NCI-H128 (cell line): ENCODE measurements around the gene PIR.

Source experiments
- DNase-seq: peaks from one replicate; lab custom pipeline; 2025; ENCODE audit not compliant: unreplicated experiment; lab: John Stamatoyannopoulos, UW

The PIR gene

GRCh38 chrX:15493118-15493962, at the start of gene PIR:
Gene PIR, minus strand, starts transcription at chrX:15493333. Its CDS starts 2,076 bp downstream, at chrX:15491257.
- DNase-seq: peak; percentile 60

GRCh38 chrX:15530318-15530717, 37.2 kb upstream of the PIR start:
- DNase-seq: no peak

- DNase-seq: no peak
These were observed 36.0 kb upstream of the PIR start for GRCh38 chrX:15529165-15529564.

GRCh38 chrX:15525664-15526416, 32.7 kb upstream of the PIR start:
- peak; percentile 71 for DNase-seq

- no peak for DNase-seq
These were observed 31.3 kb upstream of the PIR start for GRCh38 chrX:15524417-15524816.

- DNase-seq: no peak
These were observed 30.0 kb upstream of the PIR start for GRCh38 chrX:15523088-15523487.

GRCh38 chrX:15522464-15522863, 29.3 kb upstream of the PIR start:
- no peak for DNase-seq

GRCh38 chrX:15515931-15516330, 22.8 kb upstream of the PIR start:
- no peak for DNase-seq

- DNase-seq: no peak
These were observed 21.1 kb upstream of the PIR start for GRCh38 chrX:15514279-15514678.

- no peak for DNase-seq
These were observed 19.4 kb upstream of the PIR start for GRCh38 chrX:15512401-15512965.

GRCh38 chrX:15511563-15511962, 18.4 kb upstream of the PIR start:
- no peak for DNase-seq

GRCh38 chrX:15509845-15510244, 16.7 kb upstream of the PIR start:
- DNase-seq: no peak

GRCh38 chrX:15507005-15507404, 13.9 kb upstream of the PIR start:
- no peak for DNase-seq

GRCh38 chrX:15505101-15505500, 12.0 kb upstream of the PIR start:
- no peak for DNase-seq

- DNase-seq: no peak
These were observed 11.5 kb upstream of the PIR start for GRCh38 chrX:15504661-15505060.

- DNase-seq: no peak
These were observed 8.4 kb upstream of the PIR start for GRCh38 chrX:15501506-15501905.

- DNase-seq: no peak
These were observed 7.4 kb upstream of the PIR start, which contains the start of gene BMX for GRCh38 chrX:15500497-15500966. Gene BMX, plus strand, starts transcription at chrX:15500807. Its CDS starts 7,547 bp downstream, at chrX:15508354.

- DNase-seq: no peak
These were observed 6.8 kb upstream of the PIR start for GRCh38 chrX:15499976-15500375.

- DNase-seq: no peak
These were observed 5.6 kb upstream of the PIR start for GRCh38 chrX:15498741-15499140.

GRCh38 chrX:15497865-15498264, 4.7 kb upstream of the PIR start:
- DNase-seq: peak; percentile 56

- no peak for DNase-seq
These were observed 3.7 kb upstream of the PIR start for GRCh38 chrX:15496824-15497223.

GRCh38 chrX:15495801-15496200, 2.7 kb upstream of the PIR start:
- no peak for DNase-seq
